Upper lobe of left lung (tissue), 6 donors: ENCODE results near the gene TEN1. TPM values are rescaled to one million over a fixed set of nuclear protein-coding genes. Genes with fewer than 3 reads are reported as not detected.

Source experiments
- ATAC-seq, 2 donors: fragments of 200-7000 bp; cut with Tn5 transposase; one replicate each; pipeline ENCODE4 v1.9.1; 2022; ENCODE audit warnings: mild to moderate bottlenecking in 2 of 2, moderate library complexity in 2 of 2; ENCODE audit not compliant: low FRiP score in 2 of 2
- DNase-seq, 2 donors: peaks; one replicate each; pipeline ENCODE4 v3.0.0-alpha.2; 2019 to 2020
- H3K27ac ChIP-seq, 4 donors: fragments of 200-600 bp; sonication (generic); one replicate each; pipeline ENCODE4 v1.5.1; 2016 to 2019
- H3K27me3 ChIP-seq, 4 donors: fragments of 200-600 bp; sonication (generic); one replicate each; pipeline ENCODE4 v1.5.1; 2017 to 2019
- H3K36me3 ChIP-seq, 4 donors: fragments of 200-600 bp; sonication (generic); one replicate each; pipeline ENCODE4 v1.5.1; 2016 to 2019
- H3K4me1 ChIP-seq, 4 donors: fragments of 200-600 bp; sonication (generic); one replicate each; pipeline ENCODE4 v1.5.1; 2018 to 2019
- H3K4me3 ChIP-seq, 4 donors: fragments of 200-600 bp; sonication (generic); one replicate each; pipeline ENCODE4 v1.5.1; 2017 to 2019; ENCODE audit warnings: mild to moderate bottlenecking in 2 of 4, moderate library complexity in 1 of 4
- H3K9me3 ChIP-seq, 4 donors: fragments of 200-600 bp; sonication (generic); one replicate each; pipeline ENCODE4 v1.5.1; 2018 to 2019
- CTCF ChIP-seq, 6 experiments: fragments of 450-650 bp in 4 of 6; fragments of 200-600 bp in 2 of 6; sonication (generic) in 2 of 6; IDR thresholded peaks; one replicate each; pipeline ENCODE4 v1.5.1; 2016 to 2019; ENCODE audit warnings: antibody characterized with exemption in 6 of 6
- EP300 ChIP-seq, 4 donors: sonication (generic); formaldehyde crosslinking; IDR thresholded peaks; one replicate each; pipeline ENCODE4 v1.5.1; 2017; ENCODE audit warnings: antibody characterized with exemption in 4 of 4, control low read depth in 2 of 4
- POLR2A ChIP-seq, 4 donors: fragments of 450-650 bp; IDR thresholded peaks; one replicate each; pipeline ENCODE4 v1.5.1; 2016 to 2017; ENCODE audit warnings: antibody characterized with exemption in 4 of 4, mild to moderate bottlenecking in 2 of 4
- POLR2AphosphoS5 ChIP-seq, 2 donors: sonication (generic); formaldehyde crosslinking; IDR thresholded peaks; one replicate each; pipeline ENCODE4 v1.5.1; 2017; ENCODE audit warnings: antibody characterized with exemption in 2 of 2
- WGBS, 2 donors: methylation state at CpG; one replicate each; pipeline ENCODE4 v1.1.5; 2017 to 2018; 5-methylcytosine and 5-hydroxymethylcytosine counted together
- total RNA-seq, 6 donors: library from RNA; depleted of rRNA in 4 of 6; stranded (reverse); fragments of >200 nt in 4 of 6; gene quantifications; one replicate each; pipeline versions ENCODE4 v1.1.0 to v1.2.1, GENCODE V29; 2016 to 2021
- donor health status: DM: no; HTN: no; CAD: no; lungs with moderate emphysema.
- donor health status: DM: no; HTN: yes; CAD: no; lungs with severe emphysema.

TEN1 gene
- total RNA-seq, 6 donors from 2014 or later: 13.6 to 29.3 (median 17.0) TPM; not detected in 1

- TF ChIP-seq EP300 (IDR thresholded peaks at IDR 0.05) (no peak), POLR2AphosphoS5 (IDR thresholded peaks at IDR 0.05) (no peak), CTCF (IDR thresholded peaks at IDR 0.05) (no peak), POLR2A (IDR thresholded peaks at IDR 0.05) (no peak)
- ATAC-seq (no peak), DNase-seq (peak in 1 of 2 donors; percentile 81)
- Histone ChIP-seq H3K36me3 (peaks cover 0 to 18% (median 4%) of the 10 kb centered on the region in 4 donors), H3K9me3 (no peaks in the 10 kb centered on the region), H3K27ac (no peak overlapping the region), H3K4me3 (no peak overlapping the region), H3K4me1 (peaks cover 0 to 9% (median 6%) of the 10 kb centered on the region in 4 donors), H3K27me3 (no peaks in the 10 kb centered on the region)
- WGBS, 2 donors: 94 to 95% methylated on average over 36 of the region's 36 CpGs
These were observed 29.2 kb downstream of the TEN1 start for GRCh38 chr17:76008208-76008607.

GRCh38 chr17:76008630-76009425 lies 29.8 kb downstream of the TEN1 start:
- no peak overlapping the region for H3K4me3 ChIP-seq
- H3K36me3 ChIP-seq: peaks cover 0 to 18% (median 4%) of the 10 kb centered on the region in 4 donors
- no peak for ATAC-seq
- DNase-seq: peak in 1 of 2 donors; percentile 82
- no peaks in the 10 kb centered on the region for H3K27me3 ChIP-seq
- no peak overlapping the region for H3K27ac ChIP-seq
- TF ChIP-seq CTCF (IDR thresholded peaks at IDR 0.05) (no peak), POLR2A (IDR thresholded peaks at IDR 0.05) (no peak), POLR2AphosphoS5 (IDR thresholded peaks at IDR 0.05) (no peak), EP300 (IDR thresholded peaks at IDR 0.05) (no peak)
- peaks cover 0 to 4% (median 1%) of the 10 kb centered on the region in 4 donors for H3K4me1 ChIP-seq
- no peaks in the 10 kb centered on the region for H3K9me3 ChIP-seq
- WGBS, 2 donors: 91 to 95% methylated on average over 51 to 56 of the region's 56 CpGs

- H3K4me1 ChIP-seq: peaks cover 4 to 7% (median 5%) of the 10 kb centered on the region in 4 donors
- no peak for TF ChIP-seq POLR2AphosphoS5 (IDR thresholded peaks at IDR 0.05)
- TF ChIP-seq POLR2A (IDR thresholded peaks at IDR 0.05): no peak
- TF ChIP-seq EP300 (IDR thresholded peaks at IDR 0.05): no peak
- no peak for TF ChIP-seq CTCF (IDR thresholded peaks at IDR 0.05)
- no peak overlapping the region for H3K4me3 ChIP-seq
- 90 to 92% methylated on average over 20 of the region's 20 CpGs for WGBS, 2 donors
- DNase-seq: no peak
- no peak overlapping the region for H3K27ac ChIP-seq
- H3K9me3 ChIP-seq: no peaks in the 10 kb centered on the region
- H3K36me3 ChIP-seq: peaks cover 0 to 17% (median 4%) of the 10 kb centered on the region in 4 donors
- ATAC-seq: no peak
- H3K27me3 ChIP-seq: no peaks in the 10 kb centered on the region
These were observed 30.4 kb downstream of the TEN1 start for GRCh38 chr17:76009447-76009846.

- ATAC-seq (no peak), DNase-seq (no peak)
- Histone ChIP-seq H3K4me1 (peaks cover 0 to 9% (median 7%) of the 10 kb centered on the region in 4 donors), H3K27ac (no peak overlapping the region), H3K36me3 (peaks cover 0 to 13% (median 4%) of the 10 kb centered on the region in 4 donors), H3K9me3 (no peaks in the 10 kb centered on the region), H3K4me3 (no peak overlapping the region), H3K27me3 (no peaks in the 10 kb centered on the region)
- 84 to 88% methylated on average over 18 to 21 of the region's 21 CpGs for WGBS, 2 donors
- TF ChIP-seq CTCF (IDR thresholded peaks at IDR 0.05) (no peak), EP300 (IDR thresholded peaks at IDR 0.05) (no peak), POLR2A (IDR thresholded peaks at IDR 0.05) (no peak), POLR2AphosphoS5 (IDR thresholded peaks at IDR 0.05) (no peak)
These were observed 31.1 kb downstream of the TEN1 start for GRCh38 chr17:76009969-76010661.
